Heart left ventricle (tissue), 16 donors: ENCODE data around the gene ABCB9. TPM values are rescaled to one million over a fixed set of nuclear protein-coding genes. Genes with fewer than 3 reads are reported as not detected.

Experiments
- ATAC-seq, 4 donors: fragments of 200-7000 bp; cut with Tn5 transposase; one replicate each; pipeline ENCODE4 v1.9.1; 2020 to 2022; ENCODE audit warnings: moderate library complexity in 4 of 4, mild to moderate bottlenecking in 3 of 4, moderate number of reproducible peaks in 1 of 4
- DNase-seq, 5 donors: peaks; one replicate each; pipeline ENCODE4 v3.0.0-alpha.2; 2020
- H3K27ac ChIP-seq, 12 donors: fragments of 200-600 bp; sonication (generic) in 4 of 12; one replicate each; pipeline versions ENCODE4 v1.5.0 to v1.8.0; 2016 to 2022; ENCODE audit warnings: mild to moderate bottlenecking in 2 of 12
- H3K27me3 ChIP-seq, 9 donors: fragments of 200-600 bp; sonication (generic) in 2 of 9; one replicate each; pipeline versions ENCODE4 v1.5.1 to v1.8.0; 2016 to 2022; ENCODE audit warnings: mild to moderate bottlenecking in 3 of 9
- H3K36me3 ChIP-seq, 9 donors: fragments of 200-600 bp; sonication (generic) in 2 of 9; one replicate each; pipeline versions ENCODE4 v1.5.0 to v1.8.0; 2018 to 2022; ENCODE audit warnings: mild to moderate bottlenecking in 2 of 9
- H3K4me1 ChIP-seq, 12 donors: fragments of 200-600 bp; sonication (generic) in 4 of 12; one replicate each; pipeline versions ENCODE4 v1.5.0 to v1.8.0; 2016 to 2022; ENCODE audit warnings: mild to moderate bottlenecking in 3 of 12
- H3K4me3 ChIP-seq, 12 donors: fragments of 200-600 bp; sonication (generic) in 4 of 12; one replicate each; pipeline versions ENCODE4 v1.5.0 to v1.8.0; 2017 to 2022; ENCODE audit warnings: mild to moderate bottlenecking in 9 of 12, moderate library complexity in 4 of 12
- H3K9me3 ChIP-seq, 12 donors: fragments of 200-600 bp; sonication (generic) in 4 of 12; one replicate each; pipeline versions ENCODE4 v1.5.0 to v1.8.0; 2016 to 2022; ENCODE audit warnings: mild to moderate bottlenecking in 1 of 12
- CTCF ChIP-seq, 12 donors: fragments of 200-600 bp; sonication (generic) in 4 of 12; IDR thresholded peaks; one replicate each; pipeline versions ENCODE4 v1.5.0 to v1.8.0; 2018 to 2022; ENCODE audit warnings: antibody characterized with exemption in 12 of 12, mild to moderate bottlenecking in 5 of 12
- POLR2A ChIP-seq, 2 donors: fragments of 450-650 bp; IDR thresholded peaks; one replicate each; pipeline ENCODE4 v1.6.1; 2017; ENCODE audit warnings: antibody characterized with exemption in 2 of 2, mild to moderate bottlenecking in 2 of 2, moderate library complexity in 2 of 2
- WGBS, 4 donors: extraction: QIAGEN DNeasy Blood & Tissue Kit in 2 of 4; methylation state at CpG; one replicate each; pipeline versions ENCODE4 v1.1.5 to v1.1.7; 2013 to 2018; 5-methylcytosine and 5-hydroxymethylcytosine counted together
- intact Hi-C, 10 donors: fragments of 100-400 bp; cut with DNase I; formaldehyde crosslinking; loops; one replicate each; pipeline versions ENCODE4 v1.11.1 to v1.14.2; 2022
- polyA plus RNA-seq, 2 donors: library from polyadenylated mRNA; stranded (reverse); fragments of 200-250 nt; gene quantifications; one replicate each; pipeline ENCODE4 v1.2.3, GENCODE V29; 2013
- total RNA-seq, 9 donors: library from RNA; depleted of rRNA in 2 of 9; stranded (reverse); fragments of >200 nt in 2 of 9; fragmentation: NEBNext Ultra II Directional in 3 of 9; extraction: Animal tissue kit (Norgen Biotek cat#: 25700) in 3 of 9; gene quantifications; one replicate each; pipeline versions ENCODE4 v1.1.0 to v1.2.4, GENCODE V29; 2016 to 2023
- donor health status: ischemic (EF 13 %, LVEDD 7.1; RV severe dilation, severe dysfunction).
- donor health status: healthy with polysubstance abuse.
- donor health status: DM: no; HTN: yes; CAD: no.
- donor health status: DM: no; HTN: no; CAD: no.
- donor health status: ischemic (EF 25% LVEDD 6.9; RV normal size, moderate dysfunction).
- donor health status: ischemic (EF 25% LVEDD 5.7; RV mildly dilated, moderate dysfunction).
- donor health status: healthy.
- donor health status: DM: yes; HTN: yes; CAD: no.
- donor health status: ischemic (EF 35%, LVEDD 5.7; RV mildly dilated, moderate dysfunction).
- donor health status: nonischemic (EF 11% LVEDD 7.7; RV severe dilation, severe dysfunction).
- donor health status: DM: yes; HTN: yes; CAD: no.
- donor health status: PGD.
- donor health status: ischemic (EF 29% LVEDD 5.4; RV normal size, mild dysfunction).
- donor health status: nonischemic (EF 23%, LVEDD 6.1; RV moderate dilation, normal function).

The ABCB9 gene
- total and polyA plus RNA-seq, 11 donors: 3.1 to 8.6 (median 4.6) TPM

GRCh38 chr12:122949816-122950675 is 16.2 kb downstream of the ABCB9 start:
- peak in 1 of 5 donors; percentile 54 for DNase-seq
- 89 to 90% (median 89%) methylated on average over 21 to 27 of the region's 27 CpGs for WGBS, 4 donors
- H3K4me1 ChIP-seq: peaks cover 0 to 30% (median 22%) of the 10 kb centered on the region in 12 donors
- H3K4me3 ChIP-seq: no peak overlapping the region
- no peak for ATAC-seq
- TF ChIP-seq POLR2A (IDR thresholded peaks at IDR 0.05): no peak
- no peaks in the 10 kb centered on the region for H3K9me3 ChIP-seq
- H3K36me3 ChIP-seq: peaks cover 0 to 9% (median 0%) of the 10 kb centered on the region in 9 donors
- no peaks in the 10 kb centered on the region for H3K27me3 ChIP-seq
- H3K27ac ChIP-seq: no peak overlapping the region
- intact Hi-C loops: loop anchor here in 7 of 10 donors (2.0 to 5.0 kb wide), 5 partner anchors 89 to 313 kb away; no protein-coding TSS in a partner anchor

- H3K4me3 ChIP-seq: no peak overlapping the region
- WGBS, 4 donors: 88 to 91% (median 90%) methylated on average over 8 of the region's 8 CpGs
- no peak for ATAC-seq
- intact Hi-C loops: no loop called here
- TF ChIP-seq CTCF (IDR thresholded peaks at IDR 0.05) (no peak), POLR2A (IDR thresholded peaks at IDR 0.05) (no peak)
- H3K4me1 ChIP-seq: peaks cover 0 to 36% (median 28%) of the 10 kb centered on the region in 12 donors
- no peak overlapping the region for H3K27ac ChIP-seq
- no peaks in the 10 kb centered on the region for H3K9me3 ChIP-seq
- peaks cover 0 to 9% (median 0%) of the 10 kb centered on the region in 9 donors for H3K36me3 ChIP-seq
- H3K27me3 ChIP-seq: no peaks in the 10 kb centered on the region
- peak in 1 of 5 donors; percentile 51 for DNase-seq
Observed at GRCh38 chr12:122949405-122949804, 16.9 kb downstream of the ABCB9 start.

GRCh38 chr12:122948605-122949004 is 17.7 kb downstream of the ABCB9 start:
- Histone ChIP-seq H3K9me3 (no peaks in the 10 kb centered on the region), H3K4me3 (no peak overlapping the region), H3K36me3 (peaks cover 0 to 6% (median 0%) of the 10 kb centered on the region in 9 donors), H3K27me3 (no peaks in the 10 kb centered on the region), H3K4me1 (peaks cover 0 to 43% (median 33%) of the 10 kb centered on the region in 12 donors), H3K27ac (no peak overlapping the region)
- TF ChIP-seq POLR2A (IDR thresholded peaks at IDR 0.05): no peak
- no peak for TF ChIP-seq CTCF (IDR thresholded peaks at IDR 0.05)
- peak in 1 of 5 donors; percentile 6 for DNase-seq
- WGBS, 4 donors: 91 to 97% (median 93%) methylated on average over 11 to 14 of the region's 14 CpGs
- intact Hi-C loops: no loop called here
- no peak for ATAC-seq

DNA sequence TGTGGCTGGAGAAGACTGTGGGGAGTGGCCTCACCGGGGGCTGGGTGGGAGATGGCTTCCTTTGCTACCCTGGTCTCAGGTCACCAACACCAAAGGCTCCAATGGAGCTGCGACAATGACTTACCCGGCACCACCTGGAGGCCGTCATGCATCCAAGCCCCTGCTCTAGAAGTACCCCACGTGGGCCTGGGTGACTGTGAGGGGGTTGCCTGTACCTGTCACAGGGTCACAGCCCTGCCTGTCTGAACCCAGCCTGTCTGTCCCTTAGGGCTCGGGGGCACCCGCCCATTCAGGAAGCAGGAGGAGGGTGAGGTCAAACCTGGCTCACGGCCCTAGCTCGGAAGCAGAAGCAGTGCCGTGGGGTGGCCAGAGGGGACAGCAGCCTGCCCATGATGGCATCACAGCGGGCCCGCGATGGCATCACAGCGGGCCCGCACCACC is 18.9 kb downstream of the ABCB9 start:
- peaks cover 0 to 50% (median 38%) of the 10 kb centered on the region in 12 donors for H3K4me1 ChIP-seq

More for the DNA sequence above, 18.9 kb downstream of the ABCB9 start:
- intact Hi-C loops: no loop called here
- Histone ChIP-seq H3K27me3 (no peaks in the 10 kb centered on the region), H3K4me3 (peak overlapping the region in 2 of 12 donors; percentile 0 to 15), H3K9me3 (no peaks in the 10 kb centered on the region), H3K36me3 (peaks cover 0 to 4% (median 0%) of the 10 kb centered on the region in 9 donors), H3K27ac (peak overlapping the region; percentile 44 to 85 (median 68))
- TF ChIP-seq POLR2A (IDR thresholded peaks at IDR 0.05) (no peak), CTCF (IDR thresholded peaks at IDR 0.05) (peak in 3 of 12 donors; percentile 13 to 24 (median 19))
- peak in 3 of 4 donors; percentile 12 to 54 (median 14) for ATAC-seq
- 55 to 76% (median 63%) methylated on average over 9 to 15 of the region's 15 CpGs for WGBS, 4 donors
- peak; percentile 42 to 75 (median 57) for DNase-seq
